Neural cell (in vitro differentiated cells): ENCODE data around the gene PTPRK.

ENCODE experiments used
- CTCF ChIP-seq: fragments of 450-650 bp; IDR thresholded peaks from 2 replicates; pipeline ENCODE4 v1.5.1; 2014; ENCODE audit warnings: antibody characterized with exemption, mild to moderate bottlenecking, moderate library complexity; ENCODE audit not compliant: poor library complexity, severe bottlenecking
- MXI1 ChIP-seq: fragments of 450-650 bp; conservative IDR thresholded peaks from 2 replicates; pipeline ENCODE4 v1.6.1; 2014; ENCODE audit warnings: antibody characterized with exemption, mild to moderate bottlenecking; ENCODE audit not compliant: poor library complexity, severe bottlenecking
- POLR2AphosphoS5 ChIP-seq: IDR thresholded peaks from 2 replicates; pipeline ENCODE4 v1.6.1; 2012
- TF ChIP-seq, protein P1 (sequence below): IDR thresholded peaks from 2 replicates; pipeline ENCODE4 v1.6.1; 2012; ENCODE audit warnings: borderline replicate concordance

GRCh38 chr6:127992144-127992543 lies 528.3 kb downstream of the PTPRK start:
- TF ChIP-seq CTCF (no peak), POLR2AphosphoS5 (no peak), MXI1 (no peak)
- TF ChIP-seq, protein P1, sequence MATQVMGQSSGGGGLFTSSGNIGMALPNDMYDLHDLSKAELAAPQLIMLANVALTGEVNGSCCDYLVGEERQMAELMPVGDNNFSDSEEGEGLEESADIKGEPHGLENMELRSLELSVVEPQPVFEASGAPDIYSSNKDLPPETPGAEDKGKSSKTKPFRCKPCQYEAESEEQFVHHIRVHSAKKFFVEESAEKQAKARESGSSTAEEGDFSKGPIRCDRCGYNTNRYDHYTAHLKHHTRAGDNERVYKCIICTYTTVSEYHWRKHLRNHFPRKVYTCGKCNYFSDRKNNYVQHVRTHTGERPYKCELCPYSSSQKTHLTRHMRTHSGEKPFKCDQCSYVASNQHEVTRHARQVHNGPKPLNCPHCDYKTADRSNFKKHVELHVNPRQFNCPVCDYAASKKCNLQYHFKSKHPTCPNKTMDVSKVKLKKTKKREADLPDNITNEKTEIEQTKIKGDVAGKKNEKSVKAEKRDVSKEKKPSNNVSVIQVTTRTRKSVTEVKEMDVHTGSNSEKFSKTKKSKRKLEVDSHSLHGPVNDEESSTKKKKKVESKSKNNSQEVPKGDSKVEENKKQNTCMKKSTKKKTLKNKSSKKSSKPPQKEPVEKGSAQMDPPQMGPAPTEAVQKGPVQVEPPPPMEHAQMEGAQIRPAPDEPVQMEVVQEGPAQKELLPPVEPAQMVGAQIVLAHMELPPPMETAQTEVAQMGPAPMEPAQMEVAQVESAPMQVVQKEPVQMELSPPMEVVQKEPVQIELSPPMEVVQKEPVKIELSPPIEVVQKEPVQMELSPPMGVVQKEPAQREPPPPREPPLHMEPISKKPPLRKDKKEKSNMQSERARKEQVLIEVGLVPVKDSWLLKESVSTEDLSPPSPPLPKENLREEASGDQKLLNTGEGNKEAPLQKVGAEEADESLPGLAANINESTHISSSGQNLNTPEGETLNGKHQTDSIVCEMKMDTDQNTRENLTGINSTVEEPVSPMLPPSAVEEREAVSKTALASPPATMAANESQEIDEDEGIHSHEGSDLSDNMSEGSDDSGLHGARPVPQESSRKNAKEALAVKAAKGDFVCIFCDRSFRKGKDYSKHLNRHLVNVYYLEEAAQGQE = no peak
